Lower lobe of right lung (tissue), 2 donors: Measurements from ENCODE around the gene SMPD3. TPM values are rescaled to one million over a fixed set of nuclear protein-coding genes. Genes with fewer than 3 reads are reported as not detected.

Experiments used
- ATAC-seq, 2 donors: fragments of 200-7000 bp; cut with Tn5 transposase; one replicate each; pipeline ENCODE4 v1.9.1; 2020 to 2022; ENCODE audit warnings: mild to moderate bottlenecking in 2 of 2, moderate library complexity in 2 of 2
- DNase-seq: peaks from one replicate; pipeline ENCODE4 v3.0.0-alpha.2; 2020
- H3K27ac ChIP-seq: fragments of 200-600 bp; one replicate; pipeline ENCODE4 v1.8.0; 2022
- H3K27me3 ChIP-seq: fragments of 200-600 bp; one replicate; pipeline ENCODE4 v1.8.0; 2022; ENCODE audit warnings: low read depth
- H3K36me3 ChIP-seq: fragments of 200-600 bp; one replicate; pipeline ENCODE4 v1.8.0; 2022; ENCODE audit warnings: mild to moderate bottlenecking
- H3K4me1 ChIP-seq: fragments of 200-600 bp; one replicate; pipeline ENCODE4 v1.8.0; 2022
- H3K4me3 ChIP-seq: fragments of 200-600 bp; one replicate; pipeline ENCODE4 v1.8.0; 2022; ENCODE audit warnings: mild to moderate bottlenecking
- H3K9me3 ChIP-seq: fragments of 200-600 bp; one replicate; pipeline ENCODE4 v1.8.0; 2022
- intact Hi-C: fragments of 100-400 bp; cut with DNase I; formaldehyde crosslinking; loops from one replicate; pipeline ENCODE4 v1.11.0; 2022
- total RNA-seq: library from RNA; stranded (reverse); fragmentation: NEBNext Ultra II Directional; extraction: Animal tissue kit (Norgen Biotek cat#: 25700); gene quantifications from one replicate; pipeline ENCODE4 v1.2.1, GENCODE V29; 2021
- TF ChIP-seq, protein P1 (sequence below): fragments of 200-600 bp; IDR thresholded peaks from one replicate; pipeline ENCODE4 v1.8.0; 2022; ENCODE audit warnings: antibody characterized with exemption, mild to moderate bottlenecking
- donor health status: DM: no; HTN: yes; CAD: no; lungs with severe emphysema.

Gene SMPD3
- total RNA-seq, 1 donor from 2014 or later, result 3.6 TPM

DNA sequence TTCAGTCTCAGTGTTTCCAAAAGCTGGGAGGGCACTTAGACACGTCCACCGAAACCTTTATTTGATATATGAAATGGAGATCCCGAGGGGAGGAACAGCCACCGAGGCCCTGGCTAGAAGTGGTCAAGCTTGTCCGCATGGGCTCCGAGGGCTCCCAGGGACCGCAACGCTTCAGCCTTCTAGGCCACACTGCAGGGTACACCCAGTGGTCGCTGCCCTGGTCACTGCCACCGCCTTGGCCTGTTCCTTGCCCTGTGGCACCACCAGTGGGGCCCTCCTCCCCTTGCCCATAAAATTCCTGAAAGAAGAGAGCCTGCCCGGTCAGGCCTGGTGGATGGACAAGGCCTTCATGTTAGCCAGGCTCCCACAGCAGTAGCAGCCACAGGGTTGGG is 43.8 kb upstream of the SMPD3 start:
- ATAC-seq, result peak in 1 of 2 donors; percentile 12
- Histone ChIP-seq H3K27me3 (no peaks in the 10 kb centered on the region), H3K36me3 (no peaks in the 10 kb centered on the region), H3K9me3 (no peaks in the 10 kb centered on the region), H3K27ac (no peak overlapping the region), H3K4me1 (peaks cover 4% of the 10 kb centered on the region), H3K4me3 (no peak overlapping the region)
- TF ChIP-seq, protein P1, sequence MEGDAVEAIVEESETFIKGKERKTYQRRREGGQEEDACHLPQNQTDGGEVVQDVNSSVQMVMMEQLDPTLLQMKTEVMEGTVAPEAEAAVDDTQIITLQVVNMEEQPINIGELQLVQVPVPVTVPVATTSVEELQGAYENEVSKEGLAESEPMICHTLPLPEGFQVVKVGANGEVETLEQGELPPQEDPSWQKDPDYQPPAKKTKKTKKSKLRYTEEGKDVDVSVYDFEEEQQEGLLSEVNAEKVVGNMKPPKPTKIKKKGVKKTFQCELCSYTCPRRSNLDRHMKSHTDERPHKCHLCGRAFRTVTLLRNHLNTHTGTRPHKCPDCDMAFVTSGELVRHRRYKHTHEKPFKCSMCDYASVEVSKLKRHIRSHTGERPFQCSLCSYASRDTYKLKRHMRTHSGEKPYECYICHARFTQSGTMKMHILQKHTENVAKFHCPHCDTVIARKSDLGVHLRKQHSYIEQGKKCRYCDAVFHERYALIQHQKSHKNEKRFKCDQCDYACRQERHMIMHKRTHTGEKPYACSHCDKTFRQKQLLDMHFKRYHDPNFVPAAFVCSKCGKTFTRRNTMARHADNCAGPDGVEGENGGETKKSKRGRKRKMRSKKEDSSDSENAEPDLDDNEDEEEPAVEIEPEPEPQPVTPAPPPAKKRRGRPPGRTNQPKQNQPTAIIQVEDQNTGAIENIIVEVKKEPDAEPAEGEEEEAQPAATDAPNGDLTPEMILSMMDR, result no peak
- no peak for DNase-seq
- intact Hi-C loops, result no loop called here

DNA sequence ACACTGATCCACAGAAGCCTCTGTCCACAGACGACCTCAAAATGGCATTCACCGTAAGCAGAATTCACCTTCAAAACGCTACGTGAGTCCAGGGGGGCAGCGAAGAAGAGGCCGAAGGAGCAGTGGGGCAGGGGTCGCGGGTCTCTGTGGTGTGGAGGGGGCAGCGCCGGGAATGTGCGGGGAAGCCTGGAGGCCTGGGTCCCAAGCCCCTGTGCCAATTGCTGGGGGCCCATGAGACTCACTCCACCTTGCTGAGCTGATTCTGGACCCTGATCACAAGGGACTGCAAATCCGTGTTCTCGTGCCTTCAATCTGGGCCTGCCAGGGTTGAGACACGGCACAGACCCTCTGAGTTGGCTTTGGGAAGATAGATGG is 43.3 kb upstream of the SMPD3 start:
- Histone ChIP-seq H3K4me1 (peaks cover 8% of the 10 kb centered on the region), H3K27ac (no peak overlapping the region), H3K9me3 (no peaks in the 10 kb centered on the region), H3K4me3 (no peak overlapping the region), H3K36me3 (no peaks in the 10 kb centered on the region), H3K27me3 (no peaks in the 10 kb centered on the region)
- intact Hi-C loops, result no loop called here
- ATAC-seq (no peak), DNase-seq (no peak)
- TF ChIP-seq, protein P1, result no peak

DNA sequence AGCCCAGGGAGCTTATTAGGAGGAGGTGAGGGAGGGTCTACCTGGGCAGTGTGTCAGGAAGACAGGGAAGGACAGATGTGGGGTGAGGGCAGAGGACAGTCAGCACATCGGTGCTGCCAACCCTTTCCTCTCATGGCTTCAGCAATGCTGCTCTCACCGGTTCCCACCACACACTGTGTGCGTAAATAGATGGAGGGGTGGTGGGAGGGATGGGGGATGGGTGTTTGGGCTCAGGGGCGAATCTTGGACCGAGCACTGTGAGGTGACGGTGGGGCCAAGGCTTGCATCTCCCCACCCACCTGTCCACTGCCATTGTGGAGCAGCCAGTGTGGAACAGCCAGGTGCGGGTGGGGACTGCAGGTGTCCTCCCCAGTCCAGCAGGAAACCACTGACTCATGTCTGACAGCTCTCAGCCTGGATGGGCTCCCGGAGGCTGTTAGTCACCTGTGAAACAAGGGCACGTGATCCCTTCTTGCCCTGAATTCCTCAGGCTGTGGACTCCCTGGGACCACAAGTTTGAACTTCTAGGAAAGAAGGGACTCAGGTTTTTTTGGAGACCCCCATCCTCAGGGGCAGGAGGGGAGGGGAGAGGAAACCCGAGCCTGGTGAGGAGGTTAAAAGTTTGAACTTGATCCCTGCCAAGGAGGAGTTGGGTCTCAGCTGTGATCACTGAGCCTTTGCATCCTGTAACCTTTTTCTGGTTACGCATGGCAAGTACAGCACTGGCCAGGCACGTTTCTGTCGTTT is 42.7 kb upstream of the SMPD3 start:
- H3K27me3 ChIP-seq, result no peaks in the 10 kb centered on the region
- H3K36me3 ChIP-seq, result no peaks in the 10 kb centered on the region
- no peaks in the 10 kb centered on the region for H3K9me3 ChIP-seq
- no peak overlapping the region for H3K4me3 ChIP-seq
- no peak overlapping the region for H3K27ac ChIP-seq
- peak; percentile 67 to 88 for ATAC-seq
- no peak for DNase-seq
- intact Hi-C loops, result no loop called here
- TF ChIP-seq, protein P1, result no peak
- H3K4me1 ChIP-seq, result peaks cover 10% of the 10 kb centered on the region

DNA sequence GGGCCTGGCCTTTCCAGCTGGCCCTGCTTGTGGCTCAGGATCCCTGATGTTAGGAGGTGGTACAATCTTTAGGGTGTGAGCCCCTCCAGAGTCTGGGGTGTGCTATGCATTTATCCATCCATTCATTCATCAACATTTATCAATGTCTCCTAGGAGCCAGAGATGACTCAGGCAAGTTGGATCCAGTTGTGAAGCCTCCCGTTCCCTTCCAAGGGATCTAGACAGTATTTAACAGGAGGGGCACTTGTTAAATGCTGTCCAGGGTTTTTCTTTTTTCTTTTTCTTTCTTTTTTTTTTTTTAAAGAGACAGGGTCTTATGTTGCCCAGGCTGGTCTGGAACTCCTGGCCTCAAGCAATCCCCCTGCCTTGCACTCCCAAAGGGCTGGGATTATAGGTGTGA is 42.0 kb upstream of the SMPD3 start:
- no peaks in the 10 kb centered on the region for H3K36me3 ChIP-seq
- intact Hi-C loops, result no loop called here
- TF ChIP-seq, protein P1, result no peak
- H3K9me3 ChIP-seq, result no peaks in the 10 kb centered on the region
- H3K4me3 ChIP-seq, result no peak overlapping the region
- peaks cover 10% of the 10 kb centered on the region for H3K4me1 ChIP-seq
- no peak for DNase-seq
- no peaks in the 10 kb centered on the region for H3K27me3 ChIP-seq
- H3K27ac ChIP-seq, result no peak overlapping the region
- ATAC-seq, result no peak

DNA sequence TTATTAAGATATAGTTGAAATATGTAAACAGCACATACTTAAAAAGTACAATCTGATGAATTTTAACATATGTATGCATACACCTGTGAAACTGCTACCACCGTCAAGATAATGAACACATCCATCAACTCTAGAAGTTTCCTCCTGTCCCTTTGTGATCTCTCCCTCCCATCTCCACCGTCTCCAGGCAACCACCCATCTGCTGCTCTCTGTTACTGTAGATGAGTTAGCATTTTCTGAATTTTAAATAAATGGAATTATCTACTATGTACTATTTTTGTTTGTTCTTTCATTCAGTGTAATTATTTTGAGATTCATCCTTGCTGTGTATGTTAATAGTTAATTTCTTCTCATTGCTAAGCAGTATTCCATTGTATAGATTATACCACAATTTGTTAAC is 40.2 kb upstream of the SMPD3 start:
- ATAC-seq (no peak), DNase-seq (no peak)
- TF ChIP-seq, protein P1, result no peak
- H3K4me1 ChIP-seq, result peaks cover 10% of the 10 kb centered on the region
- no peak overlapping the region for H3K27ac ChIP-seq
- H3K9me3 ChIP-seq, result no peaks in the 10 kb centered on the region
- no peak overlapping the region for H3K4me3 ChIP-seq
- H3K27me3 ChIP-seq, result no peaks in the 10 kb centered on the region
- intact Hi-C loops, result no loop called here
- no peaks in the 10 kb centered on the region for H3K36me3 ChIP-seq
